ENCODE results near the gene OSTM1.
"Not testable (repeated sequence)": the region's sequence is repeated elsewhere in the genome, so short reads cannot be mapped to it uniquely, and the experiment has no call there.

The OSTM1 gene

DNA sequence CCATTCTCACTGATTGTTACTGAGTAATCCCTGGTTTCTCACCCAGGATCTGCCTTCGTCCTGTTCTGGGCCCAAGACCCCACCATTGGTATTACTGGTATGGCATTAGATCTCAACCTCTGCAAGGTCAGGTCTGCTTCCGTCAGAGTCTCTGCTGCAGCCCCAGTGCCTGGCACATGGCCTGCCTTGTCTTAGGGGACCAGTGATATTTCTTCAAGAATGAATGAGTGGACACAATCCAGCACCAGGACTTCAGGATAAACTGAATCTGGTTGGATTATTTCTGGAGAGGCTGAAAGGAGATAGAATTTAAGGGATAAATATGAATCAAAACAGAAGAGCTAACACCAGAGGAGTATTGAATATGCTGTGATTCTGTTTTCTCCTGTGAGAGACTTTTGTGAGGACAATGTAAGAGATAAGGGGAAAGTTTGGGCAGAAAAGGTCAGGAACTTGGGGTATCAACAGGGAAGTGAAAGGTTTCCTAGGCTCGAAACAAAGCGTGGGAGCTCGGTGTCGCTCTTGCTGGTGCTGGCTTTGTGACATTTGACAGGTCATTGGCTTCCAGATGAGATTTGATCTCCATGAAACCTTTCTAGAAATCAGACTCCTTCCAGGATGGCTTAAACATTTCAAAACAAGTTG, 53.9 kb downstream of the OSTM1 start:
- DNase-seq (ENCODE audit: low spot score) = no peak

DNA sequence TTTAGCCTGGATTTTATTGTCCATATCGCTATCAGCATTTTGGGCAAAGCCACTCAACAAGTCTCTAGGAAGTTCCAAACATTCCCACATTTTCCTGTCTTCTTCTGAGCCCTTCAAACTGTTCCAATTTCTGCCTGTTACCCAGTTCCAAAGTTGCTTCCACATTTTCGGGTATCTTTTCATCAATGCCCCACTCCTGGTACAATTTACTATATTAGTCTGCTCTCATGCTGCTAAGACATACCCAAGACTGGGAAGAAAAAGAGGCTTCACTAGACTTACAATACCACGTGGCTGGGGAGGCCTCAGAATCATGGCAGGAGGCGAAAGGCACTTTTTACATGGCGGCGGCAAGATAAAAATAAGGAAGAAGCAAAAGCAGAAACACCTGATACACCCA, 58.3 kb downstream of the OSTM1 start:
- not testable (repeated sequence) for DNase-seq (ENCODE audit: low spot score)

- DNase-seq (ENCODE audit: low spot score) = no peak
Measured at GRCh38 chr6:108013787-108014439, 60.6 kb downstream of the OSTM1 start.

- no peak for DNase-seq (ENCODE audit: low spot score)
Measured at GRCh38 chr6:108009894-108010293, 64.6 kb downstream of the OSTM1 start.

- not testable (repeated sequence) for DNase-seq (ENCODE audit: low spot score)
Measured at GRCh38 chr6:108009258-108009657, 65.3 kb downstream of the OSTM1 start.

DNA sequence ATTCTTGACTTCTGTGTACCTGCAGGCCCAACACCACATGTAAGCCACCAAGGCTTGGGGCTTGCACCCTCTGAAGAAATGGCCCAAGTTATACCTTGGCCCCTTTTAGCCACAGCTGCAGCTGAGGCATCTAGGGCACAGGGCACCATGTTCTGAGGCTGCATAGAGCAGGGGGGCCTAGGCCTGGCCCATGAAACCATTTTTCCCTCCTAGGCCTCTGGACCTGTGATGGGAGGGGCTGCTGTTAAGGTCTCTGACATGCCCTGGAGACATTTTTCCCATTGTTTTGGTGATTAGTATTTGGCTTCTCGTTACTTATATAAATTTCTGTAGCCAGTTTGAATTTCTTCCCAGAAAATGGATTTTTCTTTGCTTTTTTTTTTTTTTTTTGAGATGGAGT, 66.2 kb downstream of the OSTM1 start:
- no peak for DNase-seq (ENCODE audit: low spot score)

DNA sequence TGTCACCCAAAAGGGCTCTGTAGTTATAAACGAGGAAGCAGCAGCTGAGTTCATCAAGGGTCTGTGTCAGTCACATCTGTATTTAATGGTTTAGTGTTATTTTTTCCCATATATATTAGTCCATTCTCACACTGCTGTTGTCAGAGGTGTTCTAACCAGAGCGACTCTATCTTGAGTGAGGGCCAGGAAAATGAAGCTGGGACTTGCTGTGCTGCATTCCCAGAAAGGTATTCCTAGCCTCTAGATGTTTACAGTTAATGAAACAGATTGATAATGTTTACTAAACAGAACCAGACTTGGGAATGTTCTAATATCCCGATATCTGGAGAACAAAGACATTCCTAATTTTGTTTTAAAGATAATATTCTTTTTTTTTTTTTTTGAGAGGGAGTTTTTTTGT, 68.6 kb downstream of the OSTM1 start:
- no peak for DNase-seq (ENCODE audit: low spot score)

GRCh38 chr6:108004861-108005260, 69.7 kb downstream of the OSTM1 start:
- DNase-seq (ENCODE audit: low spot score) = no peak

DNA sequence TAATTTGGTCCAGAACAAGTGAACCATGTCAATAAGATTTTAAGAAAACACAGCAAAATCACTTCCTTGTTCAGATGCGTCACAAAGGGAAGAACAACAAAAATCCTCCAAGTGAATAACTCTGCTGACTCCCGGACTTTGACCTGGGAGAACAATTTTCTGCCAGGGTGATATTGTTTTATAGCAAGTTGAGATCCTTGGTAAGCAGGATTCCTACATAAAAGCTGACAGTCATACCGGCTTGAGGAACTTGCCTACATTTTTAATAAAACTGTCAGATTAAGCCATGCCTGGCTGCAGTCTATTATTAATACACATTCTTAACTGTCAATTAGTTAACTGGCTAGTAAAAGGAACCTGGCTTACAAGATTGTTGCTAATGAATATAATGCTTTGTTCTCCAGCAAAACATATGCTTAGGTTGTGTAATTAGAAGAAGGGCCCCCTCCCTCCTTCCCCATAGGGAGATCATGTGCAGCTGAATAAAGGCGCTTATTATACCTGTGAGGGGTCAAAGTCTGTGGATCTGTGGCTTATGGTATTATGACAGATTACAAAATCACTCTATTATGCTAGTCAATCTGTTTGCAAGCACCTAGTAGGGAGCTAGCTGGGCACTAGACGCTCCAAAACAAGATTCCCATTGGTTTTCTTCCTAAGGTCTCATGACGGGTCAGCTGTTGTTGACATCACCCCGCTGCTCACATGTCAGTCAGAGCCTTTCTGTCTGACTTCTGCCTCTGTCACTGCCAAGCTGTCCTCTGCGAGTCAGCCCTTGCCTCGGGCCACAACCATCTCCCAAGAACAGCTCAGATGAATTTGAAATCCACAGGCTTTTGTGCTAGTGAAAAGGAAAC, 71.9 kb downstream of the OSTM1 start:
- DNase-seq (ENCODE audit: low spot score) = no peak

DNA sequence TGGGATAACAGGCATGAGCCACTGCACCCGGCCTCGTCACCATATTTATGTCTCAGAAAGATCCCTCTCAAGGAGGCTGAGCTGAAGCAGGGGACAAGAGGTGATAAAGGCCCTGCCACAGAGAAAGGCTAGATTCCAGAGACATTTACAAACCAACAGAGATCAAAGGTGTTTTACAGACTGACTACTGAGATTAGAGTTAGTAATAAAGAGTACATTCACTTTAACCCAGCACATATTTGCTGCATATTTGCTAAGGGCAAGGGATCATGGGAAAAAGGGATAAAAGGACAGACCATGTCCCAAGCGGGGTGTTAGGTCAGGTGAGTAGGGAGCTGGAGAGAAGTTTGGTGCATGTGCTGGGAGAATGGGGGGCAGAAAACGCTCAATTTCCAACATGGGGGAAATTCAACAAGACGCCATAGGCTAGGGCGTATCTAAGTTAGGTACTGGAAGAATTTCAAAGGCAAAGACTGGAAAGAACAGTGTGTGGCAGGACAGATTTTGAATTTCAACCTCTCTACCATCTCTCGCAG, 72.8 kb downstream of the OSTM1 start:
- DNase-seq (ENCODE audit: low spot score) = no peak

GRCh38 chr6:108000259-108000658, 74.3 kb downstream of the OSTM1 start:
- not testable (repeated sequence) for DNase-seq (ENCODE audit: low spot score)

GRCh38 chr6:107999341-107999740, 75.2 kb downstream of the OSTM1 start:
- no peak for DNase-seq (ENCODE audit: low spot score)

DNA sequence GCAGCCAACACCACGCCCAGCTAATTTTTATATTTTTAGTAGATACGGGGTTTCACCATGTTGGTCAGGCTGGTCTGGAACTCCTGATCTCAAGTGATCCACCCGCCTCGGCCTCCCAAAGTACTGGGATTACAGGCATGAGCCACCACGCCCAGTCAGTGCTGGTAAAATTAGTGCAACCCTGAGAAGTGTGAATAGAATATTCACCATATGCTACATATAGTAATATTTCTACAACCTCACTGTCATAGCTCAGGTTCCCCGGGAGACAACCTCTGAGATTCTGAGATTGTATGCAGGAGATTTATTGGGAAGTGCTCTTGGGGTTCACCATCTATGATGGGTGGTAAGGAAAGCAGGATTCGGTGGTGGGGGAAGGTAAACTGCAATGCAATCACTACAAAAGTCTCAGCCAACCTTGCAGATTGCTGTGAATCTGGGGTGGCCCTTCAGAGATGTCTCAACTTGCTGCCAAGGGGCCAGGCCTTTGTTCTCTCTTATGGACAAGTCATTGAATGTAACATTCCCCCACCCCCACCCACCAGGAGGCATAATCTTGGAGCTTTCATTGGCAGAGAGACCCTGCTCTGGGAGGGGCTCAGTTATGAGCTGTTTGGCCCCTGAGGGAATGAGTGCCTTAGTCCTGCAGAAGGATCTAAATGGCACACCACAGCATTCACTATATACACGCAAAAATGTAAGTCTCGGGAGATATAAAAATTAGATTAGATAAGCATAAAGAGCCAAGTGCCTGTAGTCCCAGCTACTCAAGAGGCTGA, 82.6 kb downstream of the OSTM1 start:
- no peak for DNase-seq (ENCODE audit: low spot score)
